HG02938 (cell line): ENCODE results near the gene TNFSF13.

ENCODE experiments used
- ATAC-seq: cut with Tn5 transposase; IDR thresholded peaks from one replicate; pipeline ENCODE4 v1.9.1; 2021; ENCODE audit warnings: mild to moderate bottlenecking, moderate library complexity; ENCODE audit not compliant: unreplicated experiment

The TNFSF13 gene

GRCh38 chr17:7558544-7559319 lies at the start of gene TNFSF13:
Gene TNFSF13, plus strand, starts transcription at chr17:7558750. Its CDS starts 290 bp downstream, at chr17:7559040.
- ATAC-seq = no peak

GRCh38 chr17:7508846-7509245 lies 49.7 kb upstream of the TNFSF13 start:
- ATAC-seq = no peak

GRCh38 chr17:7509937-7510336 lies 48.6 kb upstream of the TNFSF13 start:
- ATAC-seq = no peak

GRCh38 chr17:7511108-7511507 lies 47.4 kb upstream of the TNFSF13 start:
- ATAC-seq = no peak

GRCh38 chr17:7512105-7512504 lies 46.4 kb upstream of the TNFSF13 start:
- ATAC-seq = no peak

GRCh38 chr17:7512824-7513540 lies 45.6 kb upstream of the TNFSF13 start:
- ATAC-seq = no peak

- ATAC-seq = no peak
Measured at GRCh38 chr17:7513850-7514419, 44.6 kb upstream of the TNFSF13 start.

GRCh38 chr17:7515911-7516610 lies 42.5 kb upstream of the TNFSF13 start:
- no peak for ATAC-seq

- no peak for ATAC-seq
Measured at GRCh38 chr17:7523033-7523432, 35.5 kb upstream of the TNFSF13 start.

GRCh38 chr17:7528842-7529241 lies 29.7 kb upstream of the TNFSF13 start:
- no peak for ATAC-seq

GRCh38 chr17:7530023-7530900 lies 28.3 kb upstream of the TNFSF13 start:
- ATAC-seq = no peak

GRCh38 chr17:7538050-7538449 lies 20.5 kb upstream of the TNFSF13 start:
- no peak for ATAC-seq

GRCh38 chr17:7538891-7539545 lies 19.5 kb upstream of the TNFSF13 start:
- ATAC-seq = no peak

GRCh38 chr17:7541074-7541621 lies 17.4 kb upstream of the TNFSF13 start:
- no peak for ATAC-seq

- ATAC-seq = no peak
Measured at GRCh38 chr17:7544911-7545310, 13.6 kb upstream of the TNFSF13 start.

GRCh38 chr17:7548585-7549400 lies 9.8 kb upstream of the TNFSF13 start, which contains the start of gene TNFSF12:
Gene TNFSF12, plus strand, starts transcription at chr17:7549058. Its CDS starts 96 bp downstream, at chr17:7549154.
- no peak for ATAC-seq

- no peak for ATAC-seq
Measured at GRCh38 chr17:7549401-7550055, 9.0 kb upstream of the TNFSF13 start.

- no peak for ATAC-seq
Measured at GRCh38 chr17:7550344-7550743, 8.2 kb upstream of the TNFSF13 start.
